Esophagus squamous epithelium (tissue), 4 donors: ENCODE results near the gene TMEM175.

Experiments
- CTCF ChIP-seq, 6 experiments: fragments of 450-650 bp in 4 of 6; fragments of 200-600 bp in 2 of 6; sonication (generic) in 2 of 6; IDR thresholded peaks; one replicate each; pipeline ENCODE4 v1.5.1; 2016 to 2019; ENCODE audit warnings: antibody characterized with exemption in 6 of 6, mild to moderate bottlenecking in 4 of 6, moderate library complexity in 4 of 6
- POLR2A ChIP-seq, 4 donors: fragments of 450-650 bp; IDR thresholded peaks; one replicate each; pipeline ENCODE4 v1.6.1; 2017; ENCODE audit warnings: antibody characterized with exemption in 4 of 4, mild to moderate bottlenecking in 4 of 4, moderate library complexity in 3 of 4

GRCh38 chr4:900073-900472, 32.2 kb upstream of the TMEM175 start:
- TF ChIP-seq CTCF (IDR thresholded peaks at IDR 0.05) (no peak), POLR2A (IDR thresholded peaks at IDR 0.05) (no peak)
